RWPE1 (cell line): ENCODE measurements around the gene CTNNBL1.

Experiments used
- CTCF ChIA-PET: fragments of 350-600 bp; sonication (Branson Sonifier 250); formaldehyde crosslinking; extraction: SDS; loops from one replicate; lab custom pipeline; 2021; lab: Yijun Ruan, JAX
- POLR2A ChIA-PET: fragments of 400-600 bp; formaldehyde crosslinking; extraction: SDS; loops from one replicate; lab custom pipeline; 2020; ENCODE audit warnings: antibody characterized with exemption; ENCODE audit not compliant: low non-redundant PET; lab: Yijun Ruan, JAX
- DNase-seq: peaks from one replicate; pipeline ENCODE4 v3.0.0; 2012; ENCODE audit warnings: low spot score
- H3K27ac ChIP-seq: fragments of 450-650 bp; 2 replicates; pipeline ENCODE4 v1.5.1; 2017
- CTCF ChIP-seq: fragments of 450-650 bp; conservative IDR thresholded peaks from 2 replicates; pipeline ENCODE4 v1.5.1; 2017; ENCODE audit warnings: low read depth, mild to moderate bottlenecking

CTNNBL1 gene

DNA sequence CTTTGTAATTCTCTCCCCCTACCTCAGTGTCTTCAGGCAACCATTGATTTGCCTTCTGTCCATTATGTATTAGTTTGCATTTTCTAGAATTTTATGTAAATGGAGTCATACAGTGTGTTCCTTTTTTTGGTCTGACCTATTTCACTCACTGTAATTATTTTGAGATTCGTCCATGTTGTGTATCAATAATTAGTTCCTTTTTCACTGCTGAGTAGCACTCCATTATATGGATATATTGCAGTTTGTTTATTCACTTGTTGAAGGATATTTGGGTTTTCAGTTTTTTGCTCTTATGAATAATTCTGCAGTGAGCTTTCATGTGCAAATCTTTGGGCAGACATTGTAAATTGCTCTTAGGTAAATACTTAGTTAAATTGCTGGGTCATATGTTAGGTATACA, 97.1 kb downstream of the CTNNBL1 start:
- ChIA-PET CTCF (no interaction called here), POLR2A (no interaction called here)
- no peak overlapping the region for H3K27ac ChIP-seq
- TF ChIP-seq CTCF, result no peak
- no peak for DNase-seq

- no peak for DNase-seq
- CTCF ChIA-PET, result interaction anchor here (0.6 to 0.7 kb wide), 2 partner anchors 10 to 1657 kb away, joined by 3 to 6 read pairs; no protein-coding TSS in a partner anchor
Observed at GRCh38 chr20:37796121-37796520, 102.3 kb downstream of the CTNNBL1 start.

GRCh38 chr20:37796733-37797132, 102.9 kb downstream of the CTNNBL1 start:
- TF ChIP-seq CTCF, result no peak
- ChIA-PET POLR2A (no interaction called here), CTCF (interaction anchor here (0.6 to 0.7 kb wide), 3 partner anchors 9 to 1658 kb away, joined by 3 to 6 read pairs (median 5); no protein-coding TSS in a partner anchor)
- no peak overlapping the region for H3K27ac ChIP-seq
- DNase-seq, result no peak

More at GRCh38 chr20:37796121-37796520, 102.3 kb downstream of the CTNNBL1 start:
- H3K27ac ChIP-seq, result no peak overlapping the region
- POLR2A ChIA-PET, result no interaction called here
- no peak for TF ChIP-seq CTCF

DNA sequence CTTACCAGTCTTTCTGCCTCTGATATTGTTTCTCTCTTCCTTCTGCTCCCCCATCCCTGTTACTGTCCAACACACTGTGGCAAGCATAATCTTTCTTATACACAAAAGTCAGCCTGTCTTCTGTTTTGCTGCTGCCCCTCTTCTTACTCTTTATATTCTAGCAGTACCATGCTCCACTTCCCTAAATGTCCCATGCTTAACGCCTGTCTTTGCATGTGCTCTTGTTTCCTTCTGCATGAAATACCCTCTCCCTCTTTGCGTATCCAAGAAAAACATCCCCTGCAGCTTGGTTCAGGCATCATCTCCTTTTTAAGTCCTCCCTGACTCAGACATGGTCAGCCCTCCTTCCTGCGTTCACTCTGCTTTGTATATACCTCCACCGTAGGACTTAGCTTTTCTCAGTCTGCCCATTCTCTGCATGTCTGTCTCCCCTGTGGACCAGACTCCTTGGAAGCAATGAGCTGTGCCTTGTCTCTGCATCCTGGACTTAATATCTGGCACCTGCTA, 103.9 kb downstream of the CTNNBL1 start:
- POLR2A ChIA-PET, result no interaction called here
- CTCF ChIA-PET, result interaction anchor here (0.6 kb wide), 1 partner anchor 141 kb away, joined by 5 read pairs; no protein-coding TSS in a partner anchor
- DNase-seq, result no peak
- no peak overlapping the region for H3K27ac ChIP-seq
- TF ChIP-seq CTCF, result no peak

- DNase-seq, result no peak
- POLR2A ChIA-PET, result no interaction called here
- no peak overlapping the region for H3K27ac ChIP-seq
- CTCF ChIA-PET, result no interaction called here
- TF ChIP-seq CTCF, result no peak
Observed at GRCh38 chr20:37798312-37798711, 104.5 kb downstream of the CTNNBL1 start.

DNA sequence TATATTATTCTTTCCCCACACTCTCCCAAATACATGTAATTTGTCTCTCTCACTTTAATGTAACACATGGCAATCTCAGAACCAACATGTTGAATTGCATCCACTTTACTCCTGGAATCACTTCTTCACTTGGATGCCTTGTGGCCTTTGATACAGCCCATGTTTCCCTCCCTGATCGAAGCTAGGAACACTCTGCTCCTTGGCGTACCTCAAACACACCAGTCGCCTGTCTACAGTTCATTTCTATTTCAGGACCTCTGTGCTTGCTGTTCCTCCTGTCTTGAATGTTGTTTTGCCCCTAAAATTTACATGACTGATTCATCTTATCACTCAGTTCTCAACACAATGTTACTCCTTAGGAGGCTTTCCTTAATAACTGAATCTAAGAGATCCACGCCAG, 106.8 kb downstream of the CTNNBL1 start:
- TF ChIP-seq CTCF, result no peak
- H3K27ac ChIP-seq, result no peak overlapping the region
- no peak for DNase-seq
- ChIA-PET CTCF (no interaction called here), POLR2A (no interaction called here)
